Stimulated activated CD8-positive, alpha-beta memory T cell treated with anti-CD3 and anti-CD28 coated beads, Interleukin-12 subunit alpha, Interleukin-12 subunit beta, amount 100 ng/mL, for 24 hours (primary cell): ENCODE data around the gene EOGT.

Experiments used
- DNase-seq: peaks from one replicate; pipeline ENCODE4 v3.0.0-alpha.2; 2020; ENCODE audit errors: extremely low read depth

Gene EOGT

GRCh38 chr3:68963376-68963775 lies 50.1 kb downstream of the EOGT start:
- no peak for DNase-seq

- no peak for DNase-seq
Observed at GRCh38 chr3:68958932-68959331, 54.6 kb downstream of the EOGT start.

- DNase-seq, result no peak
Observed at GRCh38 chr3:68957895-68958294, 55.6 kb downstream of the EOGT start.

GRCh38 chr3:68953816-68954444 lies 59.6 kb downstream of the EOGT start:
- no peak for DNase-seq

- no peak for DNase-seq
Observed at GRCh38 chr3:68945225-68945624, 68.3 kb downstream of the EOGT start.

GRCh38 chr3:68943753-68944500 lies 69.6 kb downstream of the EOGT start:
- no peak for DNase-seq

- DNase-seq, result no peak
Observed at GRCh38 chr3:68941055-68941454, 72.4 kb downstream of the EOGT start.

GRCh38 chr3:68936856-68937255 lies 76.6 kb downstream of the EOGT start:
- no peak for DNase-seq

- DNase-seq, result no peak
Observed at GRCh38 chr3:68935778-68936177, 77.7 kb downstream of the EOGT start.

- no peak for DNase-seq
Observed at GRCh38 chr3:68931406-68932149, 81.9 kb downstream of the EOGT start.
